Uterus (tissue), 2 donors: ENCODE results near the gene NEUROG3.

Experiments used
- CTCF ChIP-seq, 4 experiments: fragments of 200-600 bp in 2 of 4; fragments of 450-650 bp in 2 of 4; sonication (generic) in 2 of 4; IDR thresholded peaks; one replicate each; pipeline ENCODE4 v1.5.1; 2016 to 2019; ENCODE audit warnings: antibody characterized with exemption in 4 of 4, mild to moderate bottlenecking in 2 of 4, moderate library complexity in 1 of 4
- POLR2A ChIP-seq, 2 donors: fragments of 450-650 bp; IDR thresholded peaks; one replicate each; pipeline ENCODE4 v1.6.1; 2016; ENCODE audit warnings: antibody characterized with exemption in 2 of 2, mild to moderate bottlenecking in 1 of 2, moderate library complexity in 1 of 2

GRCh38 chr10:69554611-69555010 lies 18.6 kb downstream of the NEUROG3 start:
- no peak for TF ChIP-seq CTCF (IDR thresholded peaks at IDR 0.05)
- no peak for TF ChIP-seq POLR2A (IDR thresholded peaks at IDR 0.05)
